Measurements from ENCODE around the gene PARK7.

- no peak for TF ChIP-seq EZH2 (IDR thresholded peaks at IDR 0.05; ENCODE audit: borderline replicate concordance, low read depth, low read length, severe bottlenecking)
- TF ChIP-seq CTCF (IDR thresholded peaks at IDR 0.05; ENCODE audit: borderline replicate concordance, extremely low read depth, low read length, poor library complexity, severe bottlenecking), result no peak
Measured at GRCh38 chr1:7980984-7981383, 19.5 kb downstream of the PARK7 start.
